Measurements from ENCODE around the gene PTRH1.

DNA sequence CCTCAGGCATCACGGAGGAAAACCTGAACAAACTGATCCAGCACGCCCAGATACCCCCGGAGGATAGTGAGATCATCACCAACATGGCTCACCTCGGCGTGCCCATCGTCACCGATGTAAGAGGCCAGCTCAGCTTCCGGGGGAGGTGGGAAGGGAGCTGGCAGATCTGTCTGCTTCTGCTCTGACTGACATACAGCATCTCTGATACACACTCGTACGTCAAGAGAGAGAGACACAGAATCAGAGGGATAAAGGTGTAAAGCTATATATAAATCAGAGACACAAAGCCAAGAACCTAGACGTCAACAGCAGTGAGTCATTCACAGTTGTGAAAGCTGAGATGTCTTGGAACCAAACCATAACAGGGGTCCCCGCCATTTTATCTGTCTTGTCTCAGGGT, 38.8 kb downstream of the PTRH1 start:
- TF ChIP-seq CTCF (IDR thresholded peaks at IDR 0.05) (no peak), ZFX (IDR thresholded peaks at IDR 0.05; ENCODE audit: borderline replicate concordance) (no peak)
